CD4-positive, alpha-beta T cell treated with Interleukin-15 for 4 hours (primary cell): ENCODE results near the gene CLASP2.
"Not testable (repeated sequence)": the region's sequence is repeated elsewhere in the genome, so short reads cannot be mapped to it uniquely, and the experiment has no call there.

Experiments
- DNase-seq: peaks from one replicate; pipeline ENCODE4 v3.0.0-alpha.2; 2020; ENCODE audit warnings: low spot score

CLASP2 gene

GRCh38 chr3:33541918-33542317 is 176.1 kb downstream of the CLASP2 start:
- no peak for DNase-seq

- DNase-seq, result no peak
These were observed 179.2 kb downstream of the CLASP2 start for GRCh38 chr3:33538678-33539339.

- DNase-seq, result no peak
These were observed 180.9 kb downstream of the CLASP2 start for GRCh38 chr3:33537133-33537532.

GRCh38 chr3:33526787-33527186 is 191.3 kb downstream of the CLASP2 start:
- no peak for DNase-seq

GRCh38 chr3:33525232-33525631 is 192.8 kb downstream of the CLASP2 start:
- DNase-seq, result no peak

GRCh38 chr3:33523093-33523667 is 194.9 kb downstream of the CLASP2 start:
- DNase-seq, result no peak

GRCh38 chr3:33521736-33522135 is 196.3 kb downstream of the CLASP2 start:
- no peak for DNase-seq

- no peak for DNase-seq
These were observed 204.7 kb downstream of the CLASP2 start for GRCh38 chr3:33513262-33513863.

- DNase-seq, result no peak
These were observed 213.0 kb downstream of the CLASP2 start for GRCh38 chr3:33505027-33505426.

- DNase-seq, result no peak
These were observed 221.6 kb downstream of the CLASP2 start for GRCh38 chr3:33496449-33496848.

GRCh38 chr3:33491721-33492120 is 226.3 kb downstream of the CLASP2 start:
- DNase-seq, result no peak

- DNase-seq, result no peak
These were observed 227.3 kb downstream of the CLASP2 start for GRCh38 chr3:33490641-33491241.

GRCh38 chr3:33488683-33489082 is 229.4 kb downstream of the CLASP2 start:
- DNase-seq, result no peak

- no peak for DNase-seq
These were observed 229.8 kb downstream of the CLASP2 start for GRCh38 chr3:33488246-33488645.

GRCh38 chr3:33482111-33482521 is 235.9 kb downstream of the CLASP2 start:
- DNase-seq, result no peak

GRCh38 chr3:33474896-33475295 is 243.2 kb downstream of the CLASP2 start:
- DNase-seq, result no peak

GRCh38 chr3:33473813-33474212 is 244.2 kb downstream of the CLASP2 start:
- no peak for DNase-seq

GRCh38 chr3:33467786-33468185 is 250.3 kb downstream of the CLASP2 start:
- no peak for DNase-seq

- no peak for DNase-seq
These were observed 257.0 kb downstream of the CLASP2 start for GRCh38 chr3:33461097-33461496.

GRCh38 chr3:33459577-33459976 is 258.5 kb downstream of the CLASP2 start:
- DNase-seq, result not testable (repeated sequence)

- DNase-seq, result no peak
These were observed 259.6 kb downstream of the CLASP2 start for GRCh38 chr3:33458446-33458845.

- DNase-seq, result no peak
These were observed 261.3 kb downstream of the CLASP2 start for GRCh38 chr3:33456756-33457155.

GRCh38 chr3:33453331-33453761 is 264.7 kb downstream of the CLASP2 start:
- no peak for DNase-seq
